ENCODE results near the gene IL3.

- TF ChIP-seq CTCF (IDR thresholded peaks at IDR 0.05) (no peak), POLR2A (IDR thresholded peaks at IDR 0.05) (no peak)
Measured at GRCh38 chr5:132074772-132075718, 14.6 kb downstream of the IL3 start.

Data from vagina (tissue), 2 donors.